ENCODE data around the gene LMTK3.

- TF ChIP-seq CTCF (IDR thresholded peaks at IDR 0.05) (no peak), POLR2AphosphoS5 (IDR thresholded peaks at IDR 0.05) (no peak)
These were observed 17.5 kb upstream of the LMTK3 start for GRCh38 chr19:48529156-48529555.
